Heart left ventricle (tissue), 13 donors: ENCODE data around the gene ACTBL2.

Source experiments
- CTCF ChIP-seq, 12 donors: fragments of 200-600 bp; sonication (generic) in 4 of 12; IDR thresholded peaks; one replicate each; pipeline versions ENCODE4 v1.5.0 to v1.8.0; 2018 to 2022; ENCODE audit warnings: antibody characterized with exemption in 12 of 12, mild to moderate bottlenecking in 5 of 12
- POLR2A ChIP-seq, 2 donors: fragments of 450-650 bp; IDR thresholded peaks; one replicate each; pipeline ENCODE4 v1.6.1; 2017; ENCODE audit warnings: antibody characterized with exemption in 2 of 2, mild to moderate bottlenecking in 2 of 2, moderate library complexity in 2 of 2
- donor health status: ischemic (EF 13 %, LVEDD 7.1; RV severe dilation, severe dysfunction).
- donor health status: DM: no; HTN: yes; CAD: no.
- donor health status: DM: no; HTN: no; CAD: no.
- donor health status: ischemic (EF 25% LVEDD 6.9; RV normal size, moderate dysfunction).
- donor health status: ischemic (EF 25% LVEDD 5.7; RV mildly dilated, moderate dysfunction).
- donor health status: ischemic (EF 35%, LVEDD 5.7; RV mildly dilated, moderate dysfunction).
- donor health status: nonischemic (EF 11% LVEDD 7.7; RV severe dilation, severe dysfunction).
- donor health status: DM: yes; HTN: yes; CAD: no.
- donor health status: PGD.
- donor health status: ischemic (EF 29% LVEDD 5.4; RV normal size, mild dysfunction).
- donor health status: nonischemic (EF 23%, LVEDD 6.1; RV moderate dilation, normal function).

- TF ChIP-seq CTCF (IDR thresholded peaks at IDR 0.05) (no peak), POLR2A (IDR thresholded peaks at IDR 0.05) (no peak)
Measured at GRCh38 chr5:57488215-57488955, 5.8 kb upstream of the ACTBL2 start.
